Right lung (tissue), 5 donors: ENCODE data around the gene ABCC9. TPM values are rescaled to one million over a fixed set of nuclear protein-coding genes. Genes with fewer than 3 reads are reported as not detected.

ENCODE experiments used
- DNase-seq, 2 donors: peaks; one replicate each; pipeline ENCODE4 v3.0.0-alpha.2; 2013
- polyA plus RNA-seq, 5 donors: library from polyadenylated mRNA; unstranded; fragments of 120-200 nt; gene quantifications; one replicate each; pipeline versions ENCODE4 v1.2.1 to v1.2.3, GENCODE V29; 2013; ENCODE audit warnings: inconsistent platforms in 1 of 5, low replicate concordance in 1 of 5; ENCODE audit not compliant: insufficient read length in 5 of 5, insufficient read depth in 1 of 5

ABCC9 gene
- polyA plus RNA-seq, 5 donors = 8.8 to 18.5 (median 18.1) TPM

- peak; percentile 81 to 86 for DNase-seq
Measured at GRCh38 chr12:21774358-21775132, 166.7 kb downstream of the ABCC9 start, which contains the start of gene KCNJ8. TSS of gene KCNJ8 (minus strand) at chr12:21774706. CDS start at chr12:21773616, 1,090 bp downstream.

- DNase-seq = no peak
Measured at GRCh38 chr12:21773806-21774205, 167.4 kb downstream of the ABCC9 start.

- DNase-seq = no peak
Measured at GRCh38 chr12:21773263-21773741, 167.9 kb downstream of the ABCC9 start.

- DNase-seq = no peak
Measured at GRCh38 chr12:21771311-21771710, 169.9 kb downstream of the ABCC9 start.

- DNase-seq = no peak
Measured at GRCh38 chr12:21769307-21769706, 171.9 kb downstream of the ABCC9 start.

GRCh38 chr12:21766403-21766802 lies 174.8 kb downstream of the ABCC9 start:
- no peak for DNase-seq

- no peak for DNase-seq
Measured at GRCh38 chr12:21764950-21765349, 176.3 kb downstream of the ABCC9 start.

GRCh38 chr12:21764065-21764464 lies 177.2 kb downstream of the ABCC9 start:
- no peak for DNase-seq

GRCh38 chr12:21763531-21763930 lies 177.7 kb downstream of the ABCC9 start:
- DNase-seq = no peak

- no peak for DNase-seq
Measured at GRCh38 chr12:21759737-21760136, 181.5 kb downstream of the ABCC9 start.

GRCh38 chr12:21757735-21758134 lies 183.5 kb downstream of the ABCC9 start:
- DNase-seq = no peak

GRCh38 chr12:21756699-21757098 lies 184.5 kb downstream of the ABCC9 start:
- DNase-seq = no peak

GRCh38 chr12:21751517-21751916 lies 189.7 kb downstream of the ABCC9 start:
- DNase-seq = peak in 1 of 2 donors; percentile 72

Other genes starting within 250 kb of the ABCC9 start
- 10 to 100 TPM; 16.0 to 26.7 (median 22.1) TPM for gene KCNJ8, start 166.7 kb downstream of the ABCC9 start, polyA plus RNA-seq
- 10 to 100 TPM; 37.1 to 53.7 (median 44.3) TPM for gene CMAS, start 104.8 kb upstream of the ABCC9 start, polyA plus RNA-seq